HG02981 (cell line): Measurements from ENCODE around the gene MYMK.

Source experiments
- ATAC-seq: cut with Tn5 transposase; IDR thresholded peaks from one replicate; pipeline ENCODE4 v1.9.1; 2021; ENCODE audit warnings: mild to moderate bottlenecking, moderate library complexity; ENCODE audit not compliant: unreplicated experiment

MYMK gene

DNA sequence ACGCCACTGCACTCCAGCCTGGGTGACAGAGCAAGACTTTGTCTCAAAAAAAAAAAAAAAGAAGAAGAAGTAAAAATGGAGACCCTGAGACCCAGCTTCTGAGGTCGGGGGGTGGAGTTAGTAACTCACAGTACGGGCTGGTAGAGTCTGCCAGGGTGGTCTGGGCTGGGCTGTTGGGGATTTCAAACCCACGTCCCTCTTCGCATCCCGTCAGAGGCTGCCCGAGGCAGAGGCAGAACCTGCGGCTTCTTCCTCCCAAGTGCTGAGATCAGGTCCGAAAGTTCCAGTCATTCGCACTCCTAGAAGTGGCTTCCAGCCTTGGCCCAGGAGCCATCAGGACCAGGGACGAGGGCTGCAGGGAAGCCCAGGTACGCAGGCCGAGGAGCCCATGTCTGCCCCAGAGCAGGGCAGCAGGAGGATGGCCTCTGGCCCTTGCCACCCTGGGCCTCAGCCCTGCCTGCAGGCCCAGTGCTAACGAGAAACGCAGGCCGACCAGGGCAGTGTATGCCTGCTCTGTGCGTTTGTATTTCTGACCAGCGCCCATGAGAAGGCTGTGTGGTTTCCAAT, 36.0 kb downstream of the MYMK start:
- ATAC-seq: no peak

GRCh38 chr9:133487331-133487725, 37.4 kb downstream of the MYMK start:
- ATAC-seq: no peak

DNA sequence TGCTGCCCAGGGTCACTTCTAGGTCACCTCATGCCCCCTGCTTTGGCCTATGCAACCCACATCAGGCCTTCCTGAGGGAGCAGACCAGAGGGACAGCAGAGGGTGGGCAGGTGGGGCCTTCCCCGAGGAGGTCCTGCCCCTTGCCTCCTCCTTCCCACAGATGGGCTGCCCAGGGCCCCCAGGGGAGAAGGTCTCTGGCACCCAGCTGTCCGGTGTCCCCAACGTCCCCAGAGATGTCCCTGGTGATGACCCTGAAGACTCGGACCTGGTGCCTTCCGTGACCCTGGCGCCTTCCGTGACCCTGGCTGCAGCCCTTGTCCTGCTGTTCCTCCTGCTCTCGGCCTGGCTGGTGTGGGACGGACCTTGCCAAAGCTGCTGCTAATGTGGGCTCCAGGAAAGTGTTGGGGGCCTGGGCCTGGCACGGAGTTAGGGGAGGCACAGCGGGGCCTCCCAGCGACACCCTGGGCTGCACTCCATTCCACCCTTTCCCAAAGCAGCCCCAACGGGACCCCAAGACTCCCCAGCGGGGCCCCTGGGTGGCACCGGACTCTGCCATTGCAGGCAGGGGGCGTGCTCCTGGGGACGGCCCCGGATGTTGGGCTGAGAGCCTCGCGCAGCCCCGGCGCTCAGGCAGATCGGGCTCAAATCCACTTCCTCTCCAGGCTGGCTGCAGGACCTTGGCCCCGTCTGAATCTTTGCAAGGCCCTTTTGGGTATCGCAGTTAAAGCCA, 39.1 kb downstream of the MYMK start:
- peak; percentile 26 for ATAC-seq

GRCh38 chr9:133484671-133485437, 39.9 kb downstream of the MYMK start:
- no peak for ATAC-seq

- no peak for ATAC-seq
Measured at GRCh38 chr9:133483611-133484010, 41.1 kb downstream of the MYMK start.

GRCh38 chr9:133478851-133479711, 45.7 kb downstream of the MYMK start, which contains the start of gene SLC2A6:
SLC2A6 (minus strand) TSS chr9:133479099; CDS start chr9:133479059, 40 bp downstream.
- peak; percentile 89 for ATAC-seq

GRCh38 chr9:133477992-133478850, 46.5 kb downstream of the MYMK start:
- peak; percentile 27 for ATAC-seq

GRCh38 chr9:133477461-133477860, 47.3 kb downstream of the MYMK start:
- ATAC-seq: no peak

DNA sequence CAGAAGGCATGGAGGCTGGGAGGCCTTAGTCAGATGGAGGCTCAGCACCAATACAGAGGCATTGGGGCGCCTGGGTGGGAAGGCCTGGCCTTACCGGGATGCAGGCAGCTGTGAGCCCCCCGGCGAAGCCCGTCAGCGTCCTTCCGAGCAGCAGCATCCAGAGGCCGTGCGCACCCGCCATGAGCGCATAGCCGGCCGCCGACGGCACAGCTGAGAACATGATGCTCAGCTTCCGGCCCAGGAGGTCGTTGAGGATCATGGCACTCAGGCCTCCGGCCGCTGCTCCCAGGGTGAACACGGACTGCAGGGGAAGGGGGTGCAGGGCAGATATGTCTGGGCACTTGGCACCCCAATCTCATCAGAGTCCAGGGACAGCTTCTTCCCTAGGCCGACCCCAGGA, 47.8 kb downstream of the MYMK start:
- no peak for ATAC-seq

GRCh38 chr9:133476036-133476931, 48.5 kb downstream of the MYMK start:
- no peak for ATAC-seq

- no peak for ATAC-seq
Measured at GRCh38 chr9:133475292-133476012, 49.3 kb downstream of the MYMK start.

GRCh38 chr9:133474853-133475252, 49.9 kb downstream of the MYMK start:
- no peak for ATAC-seq

DNA sequence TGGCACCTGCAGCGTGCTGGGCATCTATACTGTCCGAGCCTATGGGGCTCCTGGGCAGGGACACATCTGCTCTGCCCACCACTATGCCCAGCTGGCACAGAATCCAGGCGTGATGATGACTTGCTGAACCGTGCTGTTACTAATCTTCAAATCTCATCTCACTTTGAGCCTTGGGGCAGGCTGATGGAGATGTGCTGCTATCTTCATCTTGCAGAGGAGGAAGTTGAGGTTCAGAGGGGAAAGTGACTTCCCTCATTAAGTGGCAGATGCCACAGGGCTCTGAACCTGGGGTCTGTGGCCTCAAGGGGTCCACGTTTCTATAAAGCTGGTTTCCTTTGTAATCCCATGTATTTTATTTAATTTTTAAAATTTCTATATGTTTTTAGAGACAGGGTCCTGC, 50.5 kb downstream of the MYMK start:
- ATAC-seq: no peak

DNA sequence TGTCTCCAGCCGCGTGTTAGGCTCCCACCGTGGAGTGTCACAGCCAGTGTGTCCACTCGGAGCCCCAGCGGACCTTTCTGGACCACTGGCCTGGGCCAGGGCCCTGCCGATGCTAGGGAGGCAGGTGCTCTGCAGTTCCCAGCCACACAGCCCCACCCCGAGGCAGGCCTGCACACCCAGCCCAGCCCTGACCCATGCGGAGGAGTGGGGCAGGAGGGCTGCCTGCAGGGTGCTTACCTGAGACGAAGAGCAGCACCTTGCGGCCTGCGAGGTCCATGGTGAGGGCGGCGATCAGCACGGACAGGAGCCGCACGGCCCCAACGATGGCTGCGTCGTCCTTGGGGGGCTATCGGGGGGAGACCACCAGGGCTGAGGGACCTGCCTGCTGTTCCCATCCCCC, 51.0 kb downstream of the MYMK start:
- no peak for ATAC-seq

DNA sequence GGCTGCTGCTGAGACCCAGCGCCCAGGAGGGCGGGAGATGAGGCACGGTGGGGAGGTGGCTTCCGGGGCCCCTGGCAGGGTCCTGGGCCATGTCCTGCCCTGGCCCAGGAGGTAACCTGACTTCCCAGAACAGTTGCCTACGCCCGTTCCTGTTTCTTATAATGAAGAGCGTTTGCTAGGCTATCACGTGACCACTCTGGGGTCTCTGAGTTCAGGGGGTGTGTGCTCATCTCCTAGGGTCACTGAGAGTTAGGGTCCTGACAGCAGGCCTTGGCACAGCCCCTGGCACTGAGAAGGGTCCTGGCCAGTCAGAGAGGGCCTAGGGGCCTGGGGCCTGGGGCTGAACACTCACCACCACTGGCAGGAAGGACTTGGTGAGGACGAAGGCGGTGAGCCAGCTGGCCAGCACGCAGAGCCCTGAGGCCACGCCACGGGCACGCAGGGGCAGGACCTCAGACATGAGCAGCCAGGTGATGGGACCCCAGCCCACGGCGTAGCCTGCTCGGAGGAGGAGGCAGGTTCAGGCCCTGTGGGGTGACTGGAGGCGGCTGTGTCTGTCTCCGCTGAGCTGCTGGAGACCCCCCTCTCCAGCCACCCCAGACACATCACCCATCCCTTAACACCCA, 51.9 kb downstream of the MYMK start:
- no peak for ATAC-seq

- ATAC-seq: no peak
Measured at GRCh38 chr9:133472277-133472645, 52.5 kb downstream of the MYMK start.

DNA sequence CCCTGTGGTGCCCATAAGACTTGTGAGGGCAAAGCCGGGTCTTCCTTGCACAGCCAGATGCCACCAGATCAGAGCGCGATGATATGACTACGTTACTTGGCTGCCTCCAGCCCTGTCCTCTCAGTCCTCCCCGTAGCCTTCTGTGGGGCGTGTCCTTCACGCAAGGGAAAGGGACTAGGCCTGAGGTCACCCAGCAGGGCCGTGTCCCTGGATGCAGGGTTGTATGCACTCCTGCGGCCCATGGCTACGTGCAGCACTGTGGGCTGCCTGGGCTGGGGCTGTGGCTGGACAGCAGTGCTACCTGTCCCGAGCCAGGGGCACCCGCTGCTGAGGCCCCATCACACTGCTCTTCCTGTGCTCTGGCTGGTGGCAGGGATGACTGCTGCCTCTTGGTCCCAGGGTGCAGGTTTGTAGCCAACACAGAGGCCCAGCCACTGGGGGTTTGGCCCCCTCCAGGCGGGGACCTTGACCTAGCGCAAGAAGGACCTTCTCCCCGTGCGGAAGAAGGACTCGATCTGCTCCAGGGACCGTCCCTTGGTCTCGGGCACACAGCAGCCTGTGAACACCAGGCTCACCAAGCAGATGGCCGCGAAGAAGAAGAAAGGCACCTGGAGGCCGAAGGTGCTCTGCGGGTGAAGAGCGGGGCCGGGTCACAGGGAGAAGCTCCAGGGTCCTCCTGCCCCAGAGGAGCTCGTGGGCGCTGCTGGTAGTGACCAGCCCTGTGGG, 53.0 kb downstream of the MYMK start:
- ATAC-seq: no peak
